ENCODE data around the gene RAB15. TPM values are rescaled to one million over a fixed set of nuclear protein-coding genes. Genes with fewer than 3 reads are reported as not detected.

The RAB15 gene
- total and polyA plus RNA-seq, 9 of the 15 experiments (the other 6 are each of a cell fraction or from before 2014, with no cell fraction given) = 0.09 to 0.30 (median 0.16) TPM; not detected in 2

DNA sequence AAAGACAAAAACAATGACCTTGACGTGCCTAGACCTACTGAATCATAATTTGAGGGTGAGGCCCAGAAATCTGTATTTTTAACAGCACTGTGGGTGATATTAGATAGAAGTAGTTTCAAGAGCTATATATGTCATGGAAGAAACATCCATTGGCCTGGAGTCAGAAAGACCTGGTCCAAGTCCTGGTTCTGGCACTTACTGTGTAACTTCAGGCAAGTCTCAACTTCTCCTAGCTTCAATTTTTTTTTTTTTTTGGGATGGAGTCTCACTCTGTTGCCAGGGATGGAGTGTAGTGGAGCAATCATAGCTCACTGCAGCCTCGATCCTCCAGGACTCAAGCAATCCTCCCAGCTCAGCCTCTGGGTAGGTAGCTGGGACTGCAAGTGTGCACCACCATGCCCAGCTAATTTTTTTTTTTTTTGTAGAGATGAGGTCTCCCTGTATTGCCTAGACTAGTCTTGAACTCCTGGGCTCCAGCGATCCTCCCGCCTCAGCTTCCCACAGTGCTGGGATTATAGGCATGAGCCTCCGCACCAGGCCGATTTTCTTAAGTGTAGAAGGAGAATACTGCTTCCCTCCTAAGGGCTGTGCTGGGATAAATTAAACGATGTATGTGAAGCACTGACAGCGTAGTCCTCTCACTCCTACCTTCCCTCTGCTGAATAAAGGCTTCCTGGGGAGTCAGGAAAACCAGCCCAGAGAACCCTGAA, 15.3 kb downstream of the RAB15 start (continued):
- TF ChIP-seq, protein P1, sequence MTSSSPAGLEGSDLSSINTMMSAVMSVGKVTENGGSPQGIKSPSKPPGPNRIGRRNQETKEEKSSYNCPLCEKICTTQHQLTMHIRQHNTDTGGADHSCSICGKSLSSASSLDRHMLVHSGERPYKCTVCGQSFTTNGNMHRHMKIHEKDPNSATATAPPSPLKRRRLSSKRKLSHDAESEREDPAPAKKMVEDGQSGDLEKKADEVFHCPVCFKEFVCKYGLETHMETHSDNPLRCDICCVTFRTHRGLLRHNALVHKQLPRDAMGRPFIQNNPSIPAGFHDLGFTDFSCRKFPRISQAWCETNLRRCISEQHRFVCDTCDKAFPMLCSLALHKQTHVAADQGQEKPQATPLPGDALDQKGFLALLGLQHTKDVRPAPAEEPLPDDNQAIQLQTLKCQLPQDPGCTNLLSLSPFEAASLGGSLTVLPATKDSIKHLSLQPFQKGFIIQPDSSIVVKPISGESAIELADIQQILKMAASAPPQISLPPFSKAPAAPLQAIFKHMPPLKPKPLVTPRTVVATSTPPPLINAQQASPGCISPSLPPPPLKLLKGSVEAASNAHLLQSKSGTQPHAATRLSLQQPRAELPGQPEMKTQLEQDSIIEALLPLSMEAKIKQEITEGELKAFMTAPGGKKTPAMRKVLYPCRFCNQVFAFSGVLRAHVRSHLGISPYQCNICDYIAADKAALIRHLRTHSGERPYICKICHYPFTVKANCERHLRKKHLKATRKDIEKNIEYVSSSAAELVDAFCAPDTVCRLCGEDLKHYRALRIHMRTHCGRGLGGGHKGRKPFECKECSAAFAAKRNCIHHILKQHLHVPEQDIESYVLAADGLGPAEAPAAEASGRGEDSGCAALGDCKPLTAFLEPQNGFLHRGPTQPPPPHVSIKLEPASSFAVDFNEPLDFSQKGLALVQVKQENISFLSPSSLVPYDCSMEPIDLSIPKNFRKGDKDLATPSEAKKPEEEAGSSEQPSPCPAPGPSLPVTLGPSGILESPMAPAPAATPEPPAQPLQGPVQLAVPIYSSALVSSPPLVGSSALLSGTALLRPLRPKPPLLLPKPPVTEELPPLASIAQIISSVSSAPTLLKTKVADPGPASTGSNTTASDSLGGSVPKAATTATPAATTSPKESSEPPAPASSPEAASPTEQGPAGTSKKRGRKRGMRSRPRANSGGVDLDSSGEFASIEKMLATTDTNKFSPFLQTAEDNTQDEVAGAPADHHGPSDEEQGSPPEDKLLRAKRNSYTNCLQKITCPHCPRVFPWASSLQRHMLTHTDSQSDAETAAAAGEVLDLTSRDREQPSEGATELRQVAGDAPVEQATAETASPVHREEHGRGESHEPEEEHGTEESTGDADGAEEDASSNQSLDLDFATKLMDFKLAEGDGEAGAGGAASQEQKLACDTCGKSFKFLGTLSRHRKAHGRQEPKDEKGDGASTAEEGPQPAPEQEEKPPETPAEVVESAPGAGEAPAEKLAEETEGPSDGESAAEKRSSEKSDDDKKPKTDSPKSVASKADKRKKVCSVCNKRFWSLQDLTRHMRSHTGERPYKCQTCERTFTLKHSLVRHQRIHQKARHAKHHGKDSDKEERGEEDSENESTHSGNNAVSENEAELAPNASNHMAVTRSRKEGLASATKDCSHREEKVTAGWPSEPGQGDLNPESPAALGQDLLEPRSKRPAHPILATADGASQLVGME (CRISPR knock-in tag; IDR thresholded peaks at IDR 0.05) = no peak
- TF ChIP-seq ZNF780A (CRISPR knock-in tag; IDR thresholded peaks at IDR 0.05) (no peak), YBX1 (IDR thresholded peaks at IDR 0.05) (no peak), SIX5 (IDR thresholded peaks at IDR 0.05; ENCODE audit: borderline replicate concordance in 1 of 2, insufficient read depth in 1 of 2, low read depth in 1 of 2, low read length in 2 of 2) (no peak), EHMT2 (IDR thresholded peaks at IDR 0.05) (no peak), ZNF41 (CRISPR knock-in tag; conservative IDR thresholded peaks at IDR 0.05) (no peak)
- TF ChIP-seq, protein P2, sequence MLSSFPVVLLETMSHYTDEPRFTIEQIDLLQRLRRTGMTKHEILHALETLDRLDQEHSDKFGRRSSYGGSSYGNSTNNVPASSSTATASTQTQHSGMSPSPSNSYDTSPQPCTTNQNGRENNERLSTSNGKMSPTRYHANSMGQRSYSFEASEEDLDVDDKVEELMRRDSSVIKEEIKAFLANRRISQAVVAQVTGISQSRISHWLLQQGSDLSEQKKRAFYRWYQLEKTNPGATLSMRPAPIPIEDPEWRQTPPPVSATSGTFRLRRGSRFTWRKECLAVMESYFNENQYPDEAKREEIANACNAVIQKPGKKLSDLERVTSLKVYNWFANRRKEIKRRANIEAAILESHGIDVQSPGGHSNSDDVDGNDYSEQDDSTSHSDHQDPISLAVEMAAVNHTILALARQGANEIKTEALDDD (IDR thresholded peaks at IDR 0.05) = no peak
- TF ChIP-seq, protein P3, sequence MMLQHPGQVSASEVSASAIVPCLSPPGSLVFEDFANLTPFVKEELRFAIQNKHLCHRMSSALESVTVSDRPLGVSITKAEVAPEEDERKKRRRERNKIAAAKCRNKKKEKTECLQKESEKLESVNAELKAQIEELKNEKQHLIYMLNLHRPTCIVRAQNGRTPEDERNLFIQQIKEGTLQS (IDR thresholded peaks at IDR 0.05) = no peak
- TF ChIP-seq, protein P3 (CRISPR knock-in tag; conservative IDR thresholded peaks at IDR 0.05) = no peak
